GM12878 (cell line): Measurements from ENCODE around the gene HEYL. TPM values are rescaled to one million over a fixed set of nuclear protein-coding genes. Genes with fewer than 3 reads are reported as not detected.

Source experiments
- ATAC-seq: fragments of 200-7000 bp; cut with Tn5 transposase; 3 replicates; pipeline ENCODE4 v1.9.1; 2020; ENCODE audit warnings: mild to moderate bottlenecking, moderate library complexity
- BruUV-seq: library from RNA; stranded (reverse); fragments of 400-500 nt; replicated peaks from 2 replicates; lab custom pipeline; 2021; lab: Mats Ljungman, UMichigan
- CTCF ChIA-PET: fragments of 300-600 bp; sonication (Branson Sonifier 250); formaldehyde crosslinking; extraction: SDS; loops from one replicate; lab custom pipeline; 2021; ENCODE audit warnings: inconsistent platforms; lab: Yijun Ruan, JAX
- POLR2A ChIA-PET: fragments of 350-600 bp; formaldehyde crosslinking; extraction: SDS; loops from one replicate; lab custom pipeline; 2021; ENCODE audit warnings: inconsistent platforms; lab: Charles Lee
- RAD21 ChIA-PET: fragments of 300-600 bp; sonication (Branson Sonifier 250); formaldehyde crosslinking; loops from one replicate; lab custom pipeline; 2023; ENCODE audit warnings: antibody characterized with exemption; ENCODE audit not compliant: unreplicated experiment; lab: Charles Lee
- SMC1A ChIA-PET: fragments of 300-600 bp; sonication (Branson Sonifier 250); formaldehyde crosslinking; loops from one replicate; lab custom pipeline; 2023; ENCODE audit not compliant: unreplicated experiment, uncharacterized antibody; lab: Charles Lee
- DNase-seq: peaks from one replicate; pipeline ENCODE4 v3.0.0-alpha.2; 2011; ENCODE audit warnings: low read depth, low spot score
- FAIRE-seq: peaks from 3 replicates; lab custom pipeline; 2011; peaks lifted over from hg19 to GRCh38; lab: Jason Lieb, UNC
- H2AFZ ChIP-seq: 2 replicates; pipeline ENCODE4 v1.6.0; 2011; ENCODE audit warnings: low read depth, low read length, control low read depth; ENCODE audit not compliant: control insufficient read depth
- H3K27ac ChIP-seq: 2 replicates; pipeline ENCODE4 v1.5.1; 2011; ENCODE audit warnings: control low read depth; ENCODE audit not compliant: control insufficient read depth, insufficient read depth
- H3K27me3 ChIP-seq, 2 experiments: replicated peaks in 1 of 2; 2 replicates each; pipeline versions ENCODE4 v1.6.0 to v1.6.1; 2011; ENCODE audit warnings: low read length in 1 of 2; ENCODE audit not compliant: control insufficient read depth in 2 of 2, insufficient read depth in 2 of 2
- H3K36me3 ChIP-seq, 2 experiments: 2 replicates each; pipeline ENCODE4 v1.5.1; 2011; ENCODE audit warnings: low read length in 1 of 2; ENCODE audit not compliant: control insufficient read depth in 2 of 2, insufficient read depth in 2 of 2
- H3K4me1 ChIP-seq: 2 replicates; pipeline ENCODE4 v1.6.1; 2011; ENCODE audit warnings: mild to moderate bottlenecking, low read length, moderate library complexity, mixed read lengths; ENCODE audit not compliant: control insufficient read depth, insufficient read depth
- H3K4me2 ChIP-seq: 2 replicates; pipeline ENCODE4 v1.6.0; 2011; ENCODE audit warnings: control low read depth; ENCODE audit not compliant: control insufficient read depth, insufficient read depth
- H3K4me3 ChIP-seq: fragments of 200-600 bp; sonication (generic); 2 replicates; pipeline ENCODE4 v1.5.1; 2016
- H3K79me2 ChIP-seq: 2 replicates; pipeline ENCODE4 v1.6.0; 2011; ENCODE audit warnings: low read length; ENCODE audit not compliant: control insufficient read depth, insufficient read depth
- H3K9ac ChIP-seq: 2 replicates; pipeline ENCODE4 v1.8.0; 2011; ENCODE audit warnings: low read length, control low read depth, mixed read lengths; ENCODE audit not compliant: control insufficient read depth, insufficient read depth
- H3K9me3 ChIP-seq: replicated peaks from 3 replicates; pipeline ENCODE4 v1.5.1; 2011; ENCODE audit warnings: mild to moderate bottlenecking, low read length; ENCODE audit not compliant: control insufficient read depth, insufficient read depth
- H4K20me1 ChIP-seq: 2 replicates; pipeline ENCODE4 v1.6.0; 2011; ENCODE audit not compliant: control insufficient read depth, insufficient read depth
- ASH2L ChIP-seq: fragments of 300-600, 200-600 bp; sonication (generic); IDR thresholded peaks from 2 replicates; pipeline ENCODE4 v1.6.1; 2017; ENCODE audit warnings: low read depth, mild to moderate bottlenecking, borderline replicate concordance
- BHLHE40 ChIP-seq, 2 experiments: fragments of 450-650 bp in 1 of 2; IDR thresholded peaks; 2 replicates each; pipeline ENCODE4 v1.6.1; 2011 to 2017; ENCODE audit warnings: low read depth in 2 of 2, borderline replicate concordance in 1 of 2, improper control_type of control experiment in 1 of 2, low read length in 1 of 2, mild to moderate bottlenecking in 1 of 2
- BMI1 ChIP-seq: fragments of 450-650 bp; IDR thresholded peaks from 2 replicates; pipeline ENCODE4 v1.6.1; 2016; ENCODE audit warnings: mild to moderate bottlenecking, moderate library complexity, borderline replicate concordance
- CHD4 ChIP-seq: fragments of 200-600 bp; sonication (generic); IDR thresholded peaks from 2 replicates; pipeline ENCODE4 v1.6.1; 2016; ENCODE audit warnings: mild to moderate bottlenecking
- CREB1 ChIP-seq: IDR thresholded peaks from 2 replicates; pipeline ENCODE4 v1.6.1; 2012; ENCODE audit warnings: low read depth, mild to moderate bottlenecking, inconsistent platforms
- GATAD2B ChIP-seq: fragments of 450-650 bp; conservative IDR thresholded peaks from 2 replicates; pipeline ENCODE4 v1.6.1; 2017; ENCODE audit warnings: low read depth, mild to moderate bottlenecking, moderate library complexity
- IKZF2 ChIP-seq, 2 experiments: fragments of 450-650 bp; IDR thresholded peaks; 2 replicates each; pipeline ENCODE4 v1.6.1; 2017; ENCODE audit warnings: mild to moderate bottlenecking in 2 of 2, moderate library complexity in 2 of 2
- JUND ChIP-seq: IDR thresholded peaks from 2 replicates; pipeline ENCODE4 v1.6.1; 2012; ENCODE audit warnings: low read depth, mild to moderate bottlenecking, low read length, improper control_type of control experiment, moderate library complexity
- NFXL1 ChIP-seq: fragments of 450-650 bp; IDR thresholded peaks from 2 replicates; pipeline ENCODE4 v1.6.1; 2017; ENCODE audit warnings: antibody characterized with exemption, mild to moderate bottlenecking, borderline replicate concordance
- PBX3 ChIP-seq: IDR thresholded peaks from 2 replicates; pipeline ENCODE4 v1.6.1; 2011; ENCODE audit warnings: mild to moderate bottlenecking, low read depth, low read length, moderate library complexity; ENCODE audit not compliant: insufficient replicate concordance
- RELA ChIP-seq: fragments of 450-650 bp; IDR thresholded peaks from 2 replicates; pipeline ENCODE4 v1.8.0; 2014; ENCODE audit warnings: borderline replicate concordance; ENCODE audit not compliant: partially characterized antibody
- SMC3 ChIP-seq: IDR thresholded peaks from 2 replicates; pipeline ENCODE4 v1.6.1; 2011; ENCODE audit warnings: low read length, improper control_type of control experiment, borderline replicate concordance
- STAT3 ChIP-seq: IDR thresholded peaks from 2 replicates; pipeline ENCODE4 v1.6.1; 2011; ENCODE audit warnings: low read depth, low read length, improper control_type of control experiment
- USF2 ChIP-seq: IDR thresholded peaks from 2 replicates; pipeline ENCODE4 v1.6.1; 2011; ENCODE audit warnings: low read depth, low read length, improper control_type of control experiment, borderline replicate concordance
- WRNIP1 ChIP-seq: IDR thresholded peaks from 2 replicates; pipeline ENCODE4 v1.6.1; 2011; ENCODE audit warnings: low read depth, low read length, improper control_type of control experiment, borderline replicate concordance
- ZNF687 ChIP-seq: fragments of 450-650 bp; IDR thresholded peaks from 2 replicates; pipeline ENCODE4 v1.6.1; 2017; ENCODE audit warnings: mild to moderate bottlenecking, moderate library complexity
- WGBS: methylation state at CpG from one replicate; pipeline ENCODE4 v1.1.6; 2016; ENCODE audit warnings: low lambda C conversion rate; ENCODE audit not compliant: insufficient replicate concordance, insufficient coverage; ENCODE audit errors: missing lambda C conversion rate; 5-methylcytosine and 5-hydroxymethylcytosine counted together
- in situ Hi-C: fragments of 300-500 bp; cut with MboI; formaldehyde crosslinking; loops from 9 replicates; pipeline ENCODE4 v1.14.3; 2018; ENCODE audit warnings: mixed read lengths
- intact Hi-C: fragments of 100-400 bp; cut with micrococcal nuclease; formaldehyde crosslinking; loops from one replicate; pipeline ENCODE4 v1.14.2; 2022; ENCODE audit not compliant: unreplicated experiment
- polyA plus RNA-seq, 11 experiments: library from polyadenylated mRNA; depleted of rRNA in 4 of 11; unstranded in 6 of 11; stranded (reverse) in 5 of 11; fragments of >200 nt; fragmentation: Nextera tagmentation in 4 of 11; fragmentation: Illumina TruSeq in 1 of 11; extraction: Ambion mirVana in 4 of 11; extraction: Trizol in 1 of 11; gene quantifications; 1 replicate in 1 of 11; 2 replicates in 10 of 11; pipeline versions ENCODE4 v1.2.1 to v1.2.3, GENCODE V29; 2011 to 2016; ENCODE audit warnings: inconsistent platforms in 2 of 11, missing spikeins in 2 of 11, low read depth in 1 of 11
- total RNA-seq, 4 experiments: library from RNA; depleted of rRNA in 3 of 4; stranded (reverse); fragments of >200 nt in 3 of 4; fragmentation: Illumina TruSeq in 1 of 4; extraction: Trizol in 1 of 4; gene quantifications; 2 replicates each; pipeline versions ENCODE4 v1.2.1 to v1.2.3, GENCODE V29; 2013 to 2021

HEYL gene
- total and polyA plus RNA-seq, 10 of the 15 experiments (the other 5 are each of a cell fraction or from before 2014, with no cell fraction given), result under 0.01 to 0.04 TPM; not detected in 8

GRCh38 chr1:39609618-39610331 is 29.7 kb downstream of the HEYL start (continued):
- TF ChIP-seq ZNF687, result no peak
- no peak for TF ChIP-seq RELA
- no peak for TF ChIP-seq GATAD2B
- peak; percentile 66 for TF ChIP-seq SMC3

GRCh38 chr1:39608921-39609320 is 30.5 kb downstream of the HEYL start:
- intact Hi-C loops (loop anchor here (5.0 kb wide), 2 partner anchors 188 to 512 kb away; no protein-coding TSS in a partner anchor), in situ Hi-C loops (loop anchor here (5.0 kb wide), 1 partner anchor 113 kb away; no protein-coding TSS in a partner anchor)
- ChIA-PET SMC1A (interaction anchor here (0.6 to 1.9 kb wide), 7 partner anchors 39 to 189 kb away, joined by 3 to 6 read pairs (median 3); partner anchors contain the start of gene NT5C1A), RAD21 (interaction anchor here (0.8 to 4.5 kb wide), 3 partner anchors 44 to 191 kb away, joined by 3 to 49 read pairs (median 34); no protein-coding TSS in a partner anchor), CTCF (interaction anchor here (0.7 to 11.5 kb wide), 18 partner anchors 9 to 510 kb away, joined by 3 to 312 read pairs (median 5); partner anchors contain the start of genes NT5C1A, PABPC4 and PPIE), POLR2A (no interaction called here)
- H3K9ac ChIP-seq, result no peak overlapping the region
- no peak overlapping the region for H2AFZ ChIP-seq
- H4K20me1 ChIP-seq, result no peaks in the 10 kb centered on the region
- 73% methylated on average over 8 of the region's 8 CpGs for WGBS
- H3K27me3 ChIP-seq, result no peaks in the 10 kb centered on the region
- no peak overlapping the region for H3K4me3 ChIP-seq
- H3K4me2 ChIP-seq, result no peak overlapping the region
- no peaks in the 10 kb centered on the region for H3K9me3 ChIP-seq
- DNase-seq (no peak), FAIRE-seq (no peak), ATAC-seq (no peak)
- BruUV-seq, result no TSS peak
- no peaks in the 10 kb centered on the region for H3K79me2 ChIP-seq
- H3K4me1 ChIP-seq, result peaks cover 5% of the 10 kb centered on the region
- no peaks in the 10 kb centered on the region for H3K36me3 ChIP-seq
- no peak overlapping the region for H3K27ac ChIP-seq
- TF ChIP-seq IKZF2 (IDR thresholded peaks at IDR 0.05) (no peak), USF2 (no peak), PBX3 (no peak), WRNIP1 (no peak), CHD4 (no peak), JUND (no peak), BMI1 (no peak), BHLHE40 (IDR thresholded peaks at IDR 0.05; ENCODE audit: borderline replicate concordance in 1 of 2, low read depth in 2 of 2, low read length in 1 of 2) (no peak), ASH2L (no peak), STAT3 (no peak), NFXL1 (no peak), CREB1 (no peak)
